ENCODE data around the gene GREB1L.

DNA sequence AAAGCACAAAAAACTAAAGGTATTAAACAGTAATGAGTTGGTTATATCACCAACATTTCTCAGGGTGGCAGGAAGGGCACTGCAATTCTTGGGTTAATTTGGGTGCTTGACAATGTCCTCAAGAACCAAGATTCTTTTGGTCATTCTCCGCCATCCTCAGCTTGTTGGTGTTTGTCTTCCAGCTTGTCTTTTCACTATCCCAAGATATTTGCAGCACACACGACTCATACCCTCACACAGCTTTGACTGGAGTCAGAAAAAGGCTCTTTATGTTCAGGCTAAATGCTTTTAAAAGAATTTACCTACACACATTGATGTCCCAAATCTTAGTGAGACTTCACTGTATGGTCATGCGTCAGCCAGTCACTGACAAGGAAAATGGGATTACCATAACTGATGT, 12.5 kb downstream of the GREB1L start:
- TF ChIP-seq, protein P1, sequence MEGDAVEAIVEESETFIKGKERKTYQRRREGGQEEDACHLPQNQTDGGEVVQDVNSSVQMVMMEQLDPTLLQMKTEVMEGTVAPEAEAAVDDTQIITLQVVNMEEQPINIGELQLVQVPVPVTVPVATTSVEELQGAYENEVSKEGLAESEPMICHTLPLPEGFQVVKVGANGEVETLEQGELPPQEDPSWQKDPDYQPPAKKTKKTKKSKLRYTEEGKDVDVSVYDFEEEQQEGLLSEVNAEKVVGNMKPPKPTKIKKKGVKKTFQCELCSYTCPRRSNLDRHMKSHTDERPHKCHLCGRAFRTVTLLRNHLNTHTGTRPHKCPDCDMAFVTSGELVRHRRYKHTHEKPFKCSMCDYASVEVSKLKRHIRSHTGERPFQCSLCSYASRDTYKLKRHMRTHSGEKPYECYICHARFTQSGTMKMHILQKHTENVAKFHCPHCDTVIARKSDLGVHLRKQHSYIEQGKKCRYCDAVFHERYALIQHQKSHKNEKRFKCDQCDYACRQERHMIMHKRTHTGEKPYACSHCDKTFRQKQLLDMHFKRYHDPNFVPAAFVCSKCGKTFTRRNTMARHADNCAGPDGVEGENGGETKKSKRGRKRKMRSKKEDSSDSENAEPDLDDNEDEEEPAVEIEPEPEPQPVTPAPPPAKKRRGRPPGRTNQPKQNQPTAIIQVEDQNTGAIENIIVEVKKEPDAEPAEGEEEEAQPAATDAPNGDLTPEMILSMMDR (IDR thresholded peaks at IDR 0.05) = no peak
- no peak for TF ChIP-seq POLR2A (IDR thresholded peaks at IDR 0.05)

All from right lobe of liver (tissue), 4 donors.